ENCODE measurements around the gene SOWAHB.

DNA sequence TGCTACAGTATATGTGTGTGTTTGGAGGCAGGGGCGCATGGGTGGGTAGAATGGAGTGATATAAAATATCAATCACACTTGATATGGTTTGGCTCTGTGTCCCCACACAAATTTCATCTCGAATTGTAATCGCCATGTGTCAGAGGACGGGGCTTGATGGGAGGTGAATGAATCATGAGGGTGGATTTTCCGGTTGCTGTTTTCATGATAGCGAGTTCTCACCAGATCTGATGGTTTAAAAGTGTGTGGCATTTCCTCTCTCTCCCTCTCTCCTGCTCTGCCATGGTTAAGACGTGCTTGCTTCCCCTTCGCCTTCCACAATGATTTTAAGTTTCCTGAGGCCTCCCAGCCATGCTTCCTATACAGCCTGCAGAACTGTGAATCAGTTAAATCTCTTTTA, 14.8 kb downstream of the SOWAHB start:
- TF ChIP-seq, protein P1, sequence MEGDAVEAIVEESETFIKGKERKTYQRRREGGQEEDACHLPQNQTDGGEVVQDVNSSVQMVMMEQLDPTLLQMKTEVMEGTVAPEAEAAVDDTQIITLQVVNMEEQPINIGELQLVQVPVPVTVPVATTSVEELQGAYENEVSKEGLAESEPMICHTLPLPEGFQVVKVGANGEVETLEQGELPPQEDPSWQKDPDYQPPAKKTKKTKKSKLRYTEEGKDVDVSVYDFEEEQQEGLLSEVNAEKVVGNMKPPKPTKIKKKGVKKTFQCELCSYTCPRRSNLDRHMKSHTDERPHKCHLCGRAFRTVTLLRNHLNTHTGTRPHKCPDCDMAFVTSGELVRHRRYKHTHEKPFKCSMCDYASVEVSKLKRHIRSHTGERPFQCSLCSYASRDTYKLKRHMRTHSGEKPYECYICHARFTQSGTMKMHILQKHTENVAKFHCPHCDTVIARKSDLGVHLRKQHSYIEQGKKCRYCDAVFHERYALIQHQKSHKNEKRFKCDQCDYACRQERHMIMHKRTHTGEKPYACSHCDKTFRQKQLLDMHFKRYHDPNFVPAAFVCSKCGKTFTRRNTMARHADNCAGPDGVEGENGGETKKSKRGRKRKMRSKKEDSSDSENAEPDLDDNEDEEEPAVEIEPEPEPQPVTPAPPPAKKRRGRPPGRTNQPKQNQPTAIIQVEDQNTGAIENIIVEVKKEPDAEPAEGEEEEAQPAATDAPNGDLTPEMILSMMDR (IDR thresholded peaks at IDR 0.05), result no peak
- TF ChIP-seq EP300 (IDR thresholded peaks at IDR 0.05) (no peak), POLR2A (IDR thresholded peaks at IDR 0.05) (no peak)
